ENCODE results near the gene RAB34.
"Not testable (repeated sequence)": the region's sequence is repeated elsewhere in the genome, so short reads cannot be mapped to it uniquely, and the experiment has no call there.

RAB34 gene

GRCh38 chr17:28738680-28739384 is 21.2 kb upstream of the RAB34 start:
- H3K4me3 ChIP-seq (replicated peaks; ENCODE audit: low read depth, low read length) = no peak overlapping the region
- no peak for TF ChIP-seq CTCF (IDR thresholded peaks at IDR 0.05; ENCODE audit: low read depth, low read length, missing control alignments)
- DNase-seq (ENCODE audit: extremely low read depth, low read depth) = no peak

GRCh38 chr17:28737770-28738679 is 20.4 kb upstream of the RAB34 start:
- no peak for TF ChIP-seq CTCF (IDR thresholded peaks at IDR 0.05; ENCODE audit: low read depth, low read length, missing control alignments)
- no peak overlapping the region for H3K4me3 ChIP-seq (replicated peaks; ENCODE audit: low read depth, low read length)

GRCh38 chr17:28737316-28737715 is 19.6 kb upstream of the RAB34 start:
- DNase-seq (ENCODE audit: extremely low read depth, low read depth) = no peak
- TF ChIP-seq CTCF (IDR thresholded peaks at IDR 0.05; ENCODE audit: low read depth, low read length, missing control alignments) = no peak
- no peak overlapping the region for H3K4me3 ChIP-seq (replicated peaks; ENCODE audit: low read depth, low read length)

More at GRCh38 chr17:28737770-28738679, 20.4 kb upstream of the RAB34 start:
- no peak for DNase-seq (ENCODE audit: extremely low read depth, low read depth)

- not testable (repeated sequence) for DNase-seq (ENCODE audit: extremely low read depth, low read depth); H3K4me3 ChIP-seq (replicated peaks; ENCODE audit: low read depth, low read length)
Measured at GRCh38 chr17:28735913-28736769, 18.5 kb upstream of the RAB34 start.

GRCh38 chr17:28735242-28735722 is 17.6 kb upstream of the RAB34 start:
- no peak for DNase-seq (ENCODE audit: extremely low read depth, low read depth)
- TF ChIP-seq CTCF (IDR thresholded peaks at IDR 0.05; ENCODE audit: low read depth, low read length, missing control alignments) = no peak
- H3K4me3 ChIP-seq (replicated peaks; ENCODE audit: low read depth, low read length) = no peak overlapping the region

GRCh38 chr17:28734712-28735241 is 17.1 kb upstream of the RAB34 start:
- H3K4me3 ChIP-seq (replicated peaks; ENCODE audit: low read depth, low read length) = no peak overlapping the region
- TF ChIP-seq CTCF (IDR thresholded peaks at IDR 0.05; ENCODE audit: low read depth, low read length, missing control alignments) = no peak
- DNase-seq (ENCODE audit: extremely low read depth, low read depth) = no peak
